Urinary bladder (tissue), 4 donors: ENCODE measurements around the gene BCOR. TPM values are rescaled to one million over a fixed set of nuclear protein-coding genes. Genes with fewer than 3 reads are reported as not detected.

Experiments
- DNase-seq: peaks from one replicate; pipeline ENCODE4 v3.0.0-alpha.2; 2015; ENCODE audit errors: extremely low spot score
- H3K27ac ChIP-seq: one replicate; pipeline ENCODE4 v1.5.1; 2013; ENCODE audit warnings: low read depth, mild to moderate bottlenecking, moderate library complexity
- H3K36me3 ChIP-seq: one replicate; pipeline ENCODE4 v1.6.1; 2013; ENCODE audit warnings: mild to moderate bottlenecking, moderate library complexity; ENCODE audit not compliant: insufficient read depth
- H3K4me1 ChIP-seq: one replicate; pipeline ENCODE4 v1.6.1; 2013; ENCODE audit warnings: mild to moderate bottlenecking, moderate library complexity; ENCODE audit not compliant: insufficient read depth
- H3K4me3 ChIP-seq: one replicate; pipeline ENCODE4 v1.5.1; 2013; ENCODE audit warnings: low read depth, low read length
- WGBS: extraction: QIAGEN DNeasy Blood & Tissue Kit; methylation state at CpG from one replicate; pipeline ENCODE4 v1.1.7; 2013; 5-methylcytosine and 5-hydroxymethylcytosine counted together
- polyA plus RNA-seq: library from polyadenylated mRNA; stranded (reverse); fragments of 200-250 nt; gene quantifications from one replicate; pipeline ENCODE4 v1.2.3, GENCODE V29; 2013
- total RNA-seq: library from RNA; depleted of rRNA; stranded (reverse); fragments of >200 nt; gene quantifications from one replicate; pipeline ENCODE4 v1.2.3, GENCODE V29; 2014
- donor health status: healthy with polysubstance abuse.
- donor health status: healthy.

Gene BCOR
- total and polyA plus RNA-seq, 2 donors, result 20.8 to 26.5 TPM

GRCh38 chrX:40088803-40089540 lies 8.8 kb downstream of the BCOR start:
- H3K4me1 ChIP-seq, result peaks cover 2% of the 10 kb centered on the region
- no peak overlapping the region for H3K27ac ChIP-seq
- 79% methylated on average over 9 of the region's 9 CpGs for WGBS
- H3K4me3 ChIP-seq, result no peak overlapping the region
- H3K36me3 ChIP-seq, result no peaks in the 10 kb centered on the region
- no peak for DNase-seq

- Histone ChIP-seq H3K27ac (no peak overlapping the region), H3K36me3 (no peaks in the 10 kb centered on the region), H3K4me1 (peaks cover 4% of the 10 kb centered on the region), H3K4me3 (no peak overlapping the region)
- no peak for DNase-seq
- WGBS, result 54% methylated on average over 5 of the region's 5 CpGs
These were observed 9.5 kb downstream of the BCOR start for GRCh38 chrX:40088299-40088625.

GRCh38 chrX:40087425-40088298 lies 10.1 kb downstream of the BCOR start:
- DNase-seq, result no peak
- H3K4me1 ChIP-seq, result peaks cover 4% of the 10 kb centered on the region
- H3K27ac ChIP-seq, result no peak overlapping the region
- H3K4me3 ChIP-seq, result no peak overlapping the region
- no peaks in the 10 kb centered on the region for H3K36me3 ChIP-seq
- 40% methylated on average over 13 of the region's 13 CpGs for WGBS

- 42% methylated on average over 30 of the region's 30 CpGs for WGBS
- DNase-seq, result no peak
- Histone ChIP-seq H3K4me1 (peaks cover 6% of the 10 kb centered on the region), H3K27ac (peak overlapping the region; percentile 10), H3K36me3 (no peaks in the 10 kb centered on the region), H3K4me3 (no peak overlapping the region)
These were observed 11.0 kb downstream of the BCOR start for GRCh38 chrX:40086569-40087335.

GRCh38 chrX:40085714-40086113 lies 12.0 kb downstream of the BCOR start:
- no peak overlapping the region for H3K4me3 ChIP-seq
- H3K4me1 ChIP-seq, result peaks cover 6% of the 10 kb centered on the region
- no peak overlapping the region for H3K27ac ChIP-seq
- DNase-seq, result no peak
- H3K36me3 ChIP-seq, result no peaks in the 10 kb centered on the region
- 78% methylated on average over 6 of the region's 6 CpGs for WGBS

GRCh38 chrX:40085102-40085551 lies 12.6 kb downstream of the BCOR start:
- H3K4me1 ChIP-seq, result peaks cover 6% of the 10 kb centered on the region
- no peak for DNase-seq
- H3K36me3 ChIP-seq, result no peaks in the 10 kb centered on the region
- H3K4me3 ChIP-seq, result no peak overlapping the region
- H3K27ac ChIP-seq, result no peak overlapping the region
- 29% methylated on average over 18 of the region's 18 CpGs for WGBS

GRCh38 chrX:40084471-40085101 lies 13.2 kb downstream of the BCOR start:
- no peak for DNase-seq
- H3K4me1 ChIP-seq, result peaks cover 5% of the 10 kb centered on the region
- H3K4me3 ChIP-seq, result no peak overlapping the region
- H3K36me3 ChIP-seq, result no peaks in the 10 kb centered on the region
- WGBS, result 62% methylated on average over 11 of the region's 11 CpGs
- no peak overlapping the region for H3K27ac ChIP-seq

- Histone ChIP-seq H3K36me3 (no peaks in the 10 kb centered on the region), H3K4me1 (peaks cover 5% of the 10 kb centered on the region), H3K27ac (no peak overlapping the region), H3K4me3 (peak overlapping the region; percentile 37)
- DNase-seq, result no peak
- 39% methylated on average over 26 of the region's 26 CpGs for WGBS
These were observed 13.8 kb downstream of the BCOR start for GRCh38 chrX:40083979-40084359.

GRCh38 chrX:40083120-40083978 lies 14.4 kb downstream of the BCOR start:
- WGBS, result 3% methylated on average over 60 of the region's 61 CpGs
- H3K4me1 ChIP-seq, result peaks cover 5% of the 10 kb centered on the region

GRCh38 chrX:40082447-40083119 lies 15.2 kb downstream of the BCOR start:
- no peak for DNase-seq
- Histone ChIP-seq H3K36me3 (no peaks in the 10 kb centered on the region), H3K27ac (no peak overlapping the region), H3K4me1 (peaks cover 5% of the 10 kb centered on the region), H3K4me3 (no peak overlapping the region)
- 62% methylated on average over 15 of the region's 15 CpGs for WGBS

More at GRCh38 chrX:40083120-40083978, 14.4 kb downstream of the BCOR start:
- Histone ChIP-seq H3K27ac (no peak overlapping the region), H3K36me3 (no peaks in the 10 kb centered on the region), H3K4me3 (peak overlapping the region; percentile 37)
- DNase-seq, result no peak

- 58% methylated on average over 4 of the region's 4 CpGs for WGBS
These were observed 16.1 kb downstream of the BCOR start for GRCh38 chrX:40081679-40082068.

More at GRCh38 chrX:40081679-40082068, 16.1 kb downstream of the BCOR start:
- no peak for DNase-seq
- Histone ChIP-seq H3K4me1 (peaks cover 5% of the 10 kb centered on the region), H3K36me3 (no peaks in the 10 kb centered on the region), H3K4me3 (no peak overlapping the region), H3K27ac (no peak overlapping the region)
